Islet of Langerhans (tissue), 1 donor: ENCODE data around the gene KLF6.

ENCODE experiments used
- FAIRE-seq: peaks from one replicate; lab custom pipeline; 2011; peaks lifted over from hg19 to GRCh38; lab: Jason Lieb, UNC

The KLF6 gene

DNA sequence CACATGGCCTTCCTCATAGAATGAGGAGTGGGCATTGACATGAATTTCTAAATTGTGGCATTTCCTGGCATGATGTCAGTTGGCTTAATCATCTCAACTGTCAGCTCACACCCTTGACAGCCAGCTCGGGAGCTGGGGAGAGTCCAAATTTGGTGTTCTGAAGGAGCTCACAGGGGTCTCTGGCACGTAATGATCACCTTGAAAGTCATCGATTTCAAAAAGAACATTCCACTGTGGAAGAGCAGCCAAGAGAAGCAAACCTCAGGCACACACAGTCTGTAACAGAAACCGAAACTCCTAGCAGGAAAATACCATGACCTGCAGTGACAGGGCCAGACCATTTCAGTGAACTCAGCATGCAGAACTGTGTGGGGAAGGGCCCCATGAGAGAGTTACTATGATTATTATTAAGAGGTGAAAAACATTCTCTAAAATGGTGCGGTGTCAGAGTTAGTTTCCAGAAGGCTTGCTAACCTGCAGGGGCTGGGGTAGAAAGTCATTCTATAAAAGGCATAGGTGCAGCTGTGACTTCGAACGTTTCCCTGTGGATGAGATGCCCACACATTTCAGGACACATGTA is 26.4 kb upstream of the KLF6 start:
- no peak for FAIRE-seq

DNA sequence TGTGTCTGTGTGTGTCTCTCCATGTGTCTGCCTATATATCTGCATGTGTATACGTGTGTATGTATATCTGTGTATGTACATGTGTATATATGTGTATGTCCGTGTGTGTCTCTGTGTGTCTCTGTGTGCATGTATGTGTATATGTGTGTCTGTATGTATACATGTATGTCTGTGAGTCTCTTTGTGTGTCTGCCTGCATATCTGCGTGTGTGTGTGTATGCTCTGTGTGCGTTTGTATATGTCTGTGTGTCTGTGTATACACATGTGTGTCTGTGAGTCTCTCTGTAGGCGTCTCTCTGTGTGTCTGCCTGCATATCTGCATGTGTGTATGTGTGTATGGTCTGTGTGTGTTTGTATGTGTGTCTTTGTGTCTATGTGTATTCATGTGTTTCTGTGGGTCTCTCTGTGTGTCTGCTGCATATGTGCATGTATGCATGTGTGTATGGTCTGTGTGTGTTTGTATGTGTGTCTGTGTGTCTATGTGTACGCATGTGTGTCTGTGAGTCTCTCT is 23.7 kb upstream of the KLF6 start:
- FAIRE-seq: no peak

DNA sequence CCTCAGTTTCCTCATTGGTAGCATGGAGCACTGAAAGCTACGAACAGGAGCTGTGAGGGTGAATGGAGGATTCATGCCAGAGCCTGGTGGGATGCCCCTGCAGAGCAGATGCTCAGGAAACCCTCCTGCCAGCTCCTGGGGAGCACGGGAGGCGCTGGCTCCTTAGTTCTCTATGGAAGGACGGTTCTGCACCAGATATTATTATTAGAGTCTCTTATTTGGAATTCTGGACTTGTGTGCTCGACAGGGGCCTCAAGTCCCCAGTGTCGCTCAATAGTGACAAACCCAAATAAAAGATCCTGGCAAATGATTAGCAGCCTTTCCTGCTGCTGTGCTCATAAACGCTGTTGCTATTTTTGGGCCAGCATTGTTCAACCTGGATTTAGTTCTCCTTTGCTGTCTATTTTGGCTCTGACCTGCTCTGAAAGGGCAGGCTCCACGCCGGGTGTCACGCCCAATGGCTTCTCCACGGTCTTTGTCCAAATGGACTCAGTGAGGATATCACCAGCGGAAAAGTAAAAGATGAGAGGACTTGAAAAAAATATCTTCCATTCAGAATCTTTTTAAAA is 23.0 kb upstream of the KLF6 start:
- FAIRE-seq: no peak

DNA sequence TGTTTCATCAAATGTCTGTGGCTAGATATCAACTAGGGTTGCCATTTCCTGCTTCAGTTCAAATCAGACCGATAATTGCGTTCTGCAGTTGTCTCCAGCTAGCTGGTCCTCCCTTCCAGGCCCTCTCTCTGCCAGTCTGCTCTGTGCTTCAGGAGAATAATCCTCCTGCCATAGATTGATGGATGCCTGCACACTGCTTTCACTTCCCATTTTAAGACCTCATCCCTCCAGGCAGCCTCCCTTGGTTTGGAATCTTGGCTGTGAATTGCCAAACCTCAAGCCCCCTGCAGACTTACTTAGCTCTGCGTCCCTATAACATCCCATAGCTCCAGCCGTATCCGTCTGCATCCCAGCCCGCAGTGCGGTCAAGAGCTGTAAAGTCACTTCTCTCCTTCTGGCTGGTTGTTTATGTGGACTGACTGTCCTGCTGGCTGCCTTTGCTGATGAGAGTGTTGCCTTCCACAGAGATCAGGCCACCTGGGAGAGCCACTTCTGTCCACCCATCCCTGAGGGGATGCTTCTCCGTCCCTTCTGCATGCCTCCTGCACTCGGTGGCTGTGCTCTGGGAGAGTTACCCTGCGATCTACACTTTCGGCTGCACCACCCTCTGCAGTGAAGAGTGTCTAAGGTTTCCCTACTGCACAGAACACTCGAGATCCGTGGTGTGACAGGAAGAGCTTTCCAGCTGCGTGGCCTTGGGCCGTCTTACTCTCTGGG is 22.4 kb upstream of the KLF6 start:
- no peak for FAIRE-seq

DNA sequence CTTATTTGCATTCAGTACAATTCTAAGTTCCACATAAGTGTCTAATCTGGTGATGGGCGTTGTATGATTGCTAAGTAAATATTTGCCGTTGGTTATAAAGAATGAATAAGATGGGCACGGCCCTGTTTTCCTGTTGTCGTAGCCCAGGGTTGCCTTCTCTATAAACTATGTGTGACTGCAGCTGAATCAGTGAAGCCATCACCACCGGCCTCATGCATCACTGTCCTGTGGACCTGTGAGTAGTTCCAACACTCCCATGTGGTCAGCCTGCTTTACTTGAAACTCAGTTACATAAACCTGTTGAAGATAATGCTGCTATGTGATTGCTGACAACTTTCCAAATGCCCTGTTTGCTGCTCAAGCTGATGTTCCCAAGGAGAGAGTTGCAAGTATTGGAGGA is 21.6 kb upstream of the KLF6 start:
- FAIRE-seq: no peak

DNA sequence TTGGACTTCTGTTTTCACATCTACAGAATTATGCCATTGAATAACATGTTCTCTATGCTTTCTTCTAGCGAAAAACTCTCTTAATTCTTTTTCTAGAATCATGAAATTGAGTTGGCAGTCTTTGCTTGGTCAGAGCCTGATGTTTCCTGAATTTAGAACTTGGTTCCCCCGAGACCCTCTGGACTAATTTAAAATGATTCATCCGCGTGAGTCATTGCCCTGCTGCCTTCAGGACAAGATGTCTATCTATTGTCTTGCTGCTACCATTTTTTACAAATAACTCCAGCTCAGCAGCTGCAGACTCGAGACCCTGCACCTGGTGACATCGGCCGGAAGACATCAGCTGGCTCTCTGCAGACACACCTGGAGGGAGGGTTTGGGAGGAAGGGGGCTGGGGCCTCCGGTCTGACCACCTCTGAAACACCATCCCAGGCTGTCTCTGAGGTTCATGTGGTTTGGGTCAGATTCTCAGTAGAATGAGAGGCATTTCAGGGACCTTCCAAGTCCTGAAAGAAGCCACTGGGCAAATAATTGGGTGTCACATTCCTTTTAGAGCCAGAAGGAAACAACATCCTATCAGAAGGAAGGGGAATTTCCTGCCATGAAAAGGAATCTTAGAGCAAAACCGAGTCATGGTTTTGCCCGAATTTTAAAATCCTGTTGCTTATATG is 20.9 kb upstream of the KLF6 start:
- FAIRE-seq: no peak

DNA sequence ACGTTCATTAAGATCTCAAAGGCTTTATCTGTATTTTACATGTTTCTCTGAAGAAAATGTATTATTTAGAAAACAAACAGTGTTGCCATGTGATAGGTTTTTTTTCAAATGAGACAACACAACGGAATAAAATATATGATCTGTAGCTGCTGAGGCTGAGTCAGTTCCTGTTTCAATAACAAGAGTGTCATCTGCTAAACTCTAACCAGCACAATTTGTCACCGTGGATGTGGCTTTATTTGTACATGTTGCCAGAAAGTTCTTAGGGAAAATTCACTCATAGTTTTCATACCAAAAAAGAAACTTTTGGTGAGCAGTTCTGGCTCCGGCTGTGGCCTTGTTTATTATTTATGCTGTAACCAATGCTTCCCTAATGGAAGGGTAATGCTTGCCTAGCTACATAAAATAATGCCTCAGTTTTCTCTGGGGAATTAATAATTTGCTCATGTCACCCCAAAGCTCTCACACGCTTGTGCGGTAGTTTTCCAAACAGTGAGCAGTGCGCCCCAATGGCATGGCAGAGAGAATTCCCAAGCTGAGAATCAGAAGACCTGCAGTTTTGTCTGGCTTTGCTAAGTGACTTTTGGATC is 20.3 kb upstream of the KLF6 start:
- FAIRE-seq: no peak

DNA sequence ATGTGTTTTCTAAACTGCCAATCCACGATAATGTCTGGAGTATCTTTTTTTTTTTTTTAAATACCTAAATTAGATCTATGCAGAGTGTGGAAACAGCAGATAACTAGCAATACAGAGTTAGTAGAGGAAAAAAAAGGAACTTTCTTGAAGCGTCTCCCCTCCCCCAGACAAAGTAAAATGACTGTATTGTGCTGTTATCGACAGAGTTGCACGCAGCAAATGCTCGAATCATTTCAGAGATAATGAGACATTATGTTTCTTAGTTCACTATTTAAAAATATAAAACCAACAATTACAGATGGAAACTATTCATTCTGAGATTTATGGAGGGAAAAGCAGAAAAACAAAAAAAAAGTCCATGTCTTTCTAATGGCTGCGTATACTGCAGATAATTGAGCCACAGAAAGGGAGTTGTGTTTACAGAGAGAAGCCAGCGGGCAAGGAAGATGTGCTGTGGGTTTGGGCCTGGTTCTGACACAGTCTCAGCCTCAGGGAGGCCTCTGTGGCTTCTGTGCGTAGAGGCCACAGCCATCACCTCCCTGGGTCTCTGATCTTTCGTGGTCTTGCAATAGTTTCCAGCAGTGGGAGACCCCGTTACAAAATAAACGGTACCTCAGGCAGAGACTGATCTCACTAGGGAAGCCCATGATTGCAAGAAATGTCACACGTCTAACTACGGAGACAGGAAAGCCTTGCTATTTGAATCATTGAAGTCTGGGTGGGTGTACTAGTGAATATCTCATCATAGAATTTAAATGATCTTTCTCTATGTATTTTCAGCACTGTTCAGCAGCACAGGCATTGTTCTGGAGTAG is 19.1 kb upstream of the KLF6 start:
- no peak for FAIRE-seq

DNA sequence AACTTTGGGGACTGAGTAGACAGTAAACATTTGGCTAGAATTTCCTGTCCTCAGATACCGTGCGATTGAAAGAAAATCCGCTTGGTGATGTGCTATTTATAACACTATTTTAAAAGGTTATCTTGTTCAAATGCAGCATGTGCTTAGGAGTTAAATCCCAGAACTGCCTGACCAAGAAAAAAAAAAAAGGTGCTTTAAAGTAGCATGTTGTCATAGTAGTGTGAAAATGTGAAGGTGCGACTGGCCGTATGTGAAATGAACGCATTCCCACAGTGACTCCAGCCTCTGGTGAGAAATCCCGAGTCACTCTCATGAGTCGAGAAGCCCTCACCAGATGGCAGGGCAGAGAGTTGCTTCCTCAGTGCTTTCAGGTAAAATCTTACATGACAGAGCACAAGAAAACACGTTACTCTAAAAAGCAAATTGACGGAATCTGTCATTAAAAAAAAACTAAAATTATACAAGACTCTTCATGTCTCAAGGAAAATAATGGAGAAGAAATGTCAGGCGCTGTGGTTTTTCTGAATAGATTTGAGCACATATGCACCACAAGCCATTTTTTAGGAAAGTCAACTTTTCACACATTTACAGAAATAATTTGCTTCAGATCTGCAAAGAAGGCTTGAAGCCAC is 18.4 kb upstream of the KLF6 start:
- no peak for FAIRE-seq

DNA sequence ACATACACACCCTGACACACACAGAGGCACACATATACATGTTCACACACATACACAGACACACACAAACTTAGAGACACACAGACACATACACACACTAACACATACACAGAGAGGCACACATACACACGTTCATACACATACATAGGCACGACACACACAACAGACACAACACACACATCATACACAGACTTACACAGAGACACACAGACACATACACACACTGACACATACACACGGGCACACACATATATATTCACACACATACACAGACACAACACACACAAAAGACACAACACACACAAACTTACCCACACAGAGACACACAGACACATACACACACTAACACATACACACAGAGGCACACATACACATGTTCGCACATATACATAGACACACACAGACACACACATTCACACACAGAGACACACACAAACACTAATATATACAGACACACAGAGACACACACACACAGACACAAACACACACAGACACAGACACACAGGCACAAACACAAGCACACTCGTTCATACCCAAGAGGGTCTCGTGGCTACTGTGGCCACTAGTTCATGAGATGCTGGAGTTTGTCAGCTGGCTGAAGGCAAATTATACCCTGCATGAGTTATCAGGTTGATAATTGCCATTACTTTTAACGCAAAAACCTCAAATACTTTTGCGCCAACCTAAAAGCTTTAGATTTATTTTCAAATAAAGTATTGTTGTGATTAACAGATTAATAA is 17.7 kb upstream of the KLF6 start:
- FAIRE-seq: no peak

DNA sequence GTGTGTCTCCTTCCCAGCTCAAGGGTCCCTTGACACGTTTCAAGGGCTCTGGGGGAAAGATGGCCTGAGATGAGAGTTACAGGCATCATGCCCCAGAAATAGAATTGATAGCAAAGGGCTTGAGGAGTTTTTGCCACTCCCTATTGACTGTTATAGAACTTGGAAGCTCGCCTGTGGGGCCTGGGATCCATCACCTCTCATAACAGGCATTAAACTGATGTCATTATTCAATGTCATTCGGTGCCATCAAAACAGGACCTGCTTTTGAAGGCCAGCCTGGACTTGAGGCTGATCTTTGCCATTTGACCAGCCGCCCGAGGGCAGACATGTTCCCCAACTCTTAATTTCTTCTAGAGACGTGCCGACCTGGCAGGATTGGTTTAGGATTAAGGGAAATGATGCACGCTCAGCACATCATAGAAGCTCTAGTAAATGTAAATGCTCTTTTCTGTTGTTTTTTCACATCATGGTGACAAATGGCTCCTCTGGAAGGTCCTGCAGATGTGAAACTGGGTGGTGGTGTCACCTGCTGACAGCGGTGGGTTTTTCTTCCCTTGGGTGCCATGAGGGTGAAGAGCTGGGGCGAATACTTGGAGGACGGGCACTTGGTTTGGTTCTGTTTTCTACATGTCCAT is 16.7 kb upstream of the KLF6 start:
- no peak for FAIRE-seq

DNA sequence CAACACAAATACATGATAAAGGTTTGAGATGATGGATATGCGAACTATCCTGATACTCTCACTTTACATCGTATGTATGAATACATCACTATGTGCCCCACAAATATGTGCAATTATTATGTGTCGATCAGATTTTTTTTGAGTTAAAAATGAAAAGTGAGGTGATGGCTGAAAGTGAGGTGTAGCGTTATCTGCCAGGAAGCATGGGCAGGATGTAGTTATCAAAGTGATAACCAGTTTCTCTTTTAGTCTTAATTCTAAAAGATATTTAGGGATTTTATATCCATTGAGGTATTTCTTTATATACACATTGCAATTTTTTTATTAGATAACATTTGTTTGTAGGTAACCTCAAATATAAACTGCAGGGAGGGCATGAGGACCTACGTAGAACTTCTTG is 15.6 kb upstream of the KLF6 start:
- FAIRE-seq: no peak

DNA sequence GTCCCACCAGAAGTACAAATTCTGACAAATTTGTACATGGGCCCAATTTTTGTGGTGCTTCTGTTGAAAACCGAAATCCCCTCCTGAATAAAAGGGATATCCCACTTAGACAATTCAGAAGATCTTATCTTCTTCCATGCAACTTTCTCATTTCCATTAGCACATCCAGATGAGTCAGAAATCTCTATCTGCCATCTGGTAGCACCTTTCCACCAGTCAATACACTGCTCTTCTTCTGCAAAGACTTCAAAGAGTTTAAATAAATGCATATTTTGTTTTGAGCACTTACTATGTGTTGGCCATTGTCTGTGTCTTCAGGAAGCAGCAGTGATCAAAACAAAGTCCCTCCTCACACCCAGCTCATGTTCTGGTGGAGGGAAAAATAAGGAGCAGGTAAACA is 12.7 kb upstream of the KLF6 start:
- no peak for FAIRE-seq

DNA sequence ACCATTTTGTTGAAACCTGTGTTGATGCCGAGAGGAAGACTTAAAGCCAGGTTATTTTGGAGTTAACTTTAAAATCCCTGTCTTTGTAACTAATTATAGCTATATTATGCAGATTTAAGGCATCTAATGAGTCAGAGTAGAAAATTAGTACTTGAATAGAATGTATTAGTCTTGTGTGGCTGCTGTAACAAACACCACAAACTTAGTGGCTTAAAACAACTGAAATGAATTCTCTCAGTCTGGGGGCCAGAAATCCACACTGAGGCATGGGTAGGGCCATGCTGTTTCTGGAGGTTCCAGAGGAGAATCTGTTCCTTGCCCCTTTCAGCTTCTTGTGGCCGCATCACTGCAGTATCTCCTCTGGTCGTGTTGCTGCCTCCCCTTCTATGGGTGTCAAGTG is 8.5 kb upstream of the KLF6 start:
- no peak for FAIRE-seq

DNA sequence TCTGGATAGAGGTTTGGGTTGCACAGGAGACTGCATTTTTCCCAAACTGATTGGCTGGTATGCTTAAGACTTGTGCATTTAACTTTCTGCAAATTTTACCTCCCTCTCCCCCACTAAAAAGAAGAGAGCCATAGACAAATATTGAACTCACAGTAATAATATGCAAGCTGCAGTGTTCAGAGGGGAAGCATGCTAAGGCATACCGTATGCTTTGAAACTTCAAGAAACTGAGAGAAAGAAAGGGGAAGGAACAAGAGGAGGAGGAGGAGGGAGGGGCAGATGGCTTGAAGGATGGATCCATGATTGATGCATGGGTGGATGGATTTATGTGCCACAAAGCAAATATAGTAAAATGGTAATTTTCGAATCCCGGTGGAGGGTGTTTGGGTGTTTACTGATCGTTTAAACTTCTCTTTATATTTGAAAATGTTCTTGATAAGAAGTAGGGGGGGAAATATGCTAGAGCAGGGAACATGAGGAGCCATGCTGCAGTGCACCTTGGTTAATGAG is 7.8 kb upstream of the KLF6 start:
- FAIRE-seq: no peak

DNA sequence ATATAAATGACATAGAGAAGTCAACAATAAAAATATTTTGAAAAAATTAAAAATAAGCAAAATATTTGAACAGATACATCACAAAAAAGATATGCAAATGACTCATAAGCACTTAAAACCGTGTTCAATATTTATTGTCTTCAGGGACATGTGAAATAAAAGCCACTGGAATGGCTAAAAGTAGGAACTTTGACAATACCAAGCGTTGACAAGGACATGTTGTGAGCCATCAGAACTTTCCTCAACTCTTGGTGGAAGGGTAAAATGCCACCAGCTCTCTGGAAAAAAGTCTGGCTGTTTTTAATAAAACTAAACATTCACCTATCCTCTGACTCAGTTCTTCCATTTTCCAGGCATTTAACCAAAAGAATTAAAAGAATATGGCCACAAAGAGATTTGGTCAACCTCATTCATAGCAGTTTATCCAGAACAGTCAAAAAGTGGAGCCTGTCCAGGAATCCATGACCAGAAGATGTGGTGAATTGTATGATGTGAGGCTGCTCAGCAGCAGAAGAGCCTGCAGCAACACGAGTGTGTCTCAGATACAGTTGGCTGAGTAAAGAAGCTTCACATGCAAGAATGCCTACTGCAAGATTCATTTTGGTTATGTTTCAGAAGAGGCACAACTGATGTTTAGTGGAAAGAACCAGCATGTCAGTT is 7.1 kb upstream of the KLF6 start:
- FAIRE-seq: no peak

DNA sequence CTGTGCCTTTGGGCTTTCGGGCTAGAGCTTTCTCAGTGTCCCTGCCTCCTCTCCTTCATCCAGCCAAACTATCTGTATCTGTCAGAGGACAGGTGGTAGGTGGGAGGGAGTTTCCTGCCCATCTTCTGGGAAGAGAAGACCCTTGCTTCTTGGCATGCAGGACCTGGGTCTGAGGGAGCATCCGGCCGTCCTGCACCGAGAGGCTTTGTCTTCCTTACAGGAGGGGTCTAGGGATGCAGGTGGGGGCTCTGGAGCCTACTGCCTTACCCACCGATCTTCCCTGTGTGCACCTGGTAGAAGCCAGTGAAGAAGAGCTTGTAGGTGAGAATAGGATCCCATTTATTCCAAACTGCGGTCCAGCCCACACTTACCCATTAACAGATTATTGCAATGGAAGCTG is 5.8 kb upstream of the KLF6 start:
- FAIRE-seq: no peak

DNA sequence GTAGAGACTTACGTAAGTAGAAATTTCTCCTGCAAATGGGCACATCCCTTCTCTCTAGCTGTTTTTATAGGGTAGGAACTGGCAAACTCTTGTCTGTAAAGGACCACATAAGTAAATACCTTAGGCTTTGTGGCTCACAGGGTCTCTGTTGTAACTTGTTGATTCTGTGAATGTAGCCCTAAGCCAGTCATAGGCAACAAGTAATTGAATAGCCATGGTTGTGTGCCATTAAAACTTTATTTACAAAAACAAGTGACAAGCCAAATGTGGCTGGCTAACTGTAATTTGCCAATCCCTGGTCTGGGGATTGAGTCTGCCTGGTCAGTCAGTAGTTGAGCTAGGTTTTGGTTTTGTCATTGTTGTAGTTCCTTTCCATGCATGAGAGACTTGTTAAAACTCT is 5.3 kb upstream of the KLF6 start:
- no peak for FAIRE-seq

DNA sequence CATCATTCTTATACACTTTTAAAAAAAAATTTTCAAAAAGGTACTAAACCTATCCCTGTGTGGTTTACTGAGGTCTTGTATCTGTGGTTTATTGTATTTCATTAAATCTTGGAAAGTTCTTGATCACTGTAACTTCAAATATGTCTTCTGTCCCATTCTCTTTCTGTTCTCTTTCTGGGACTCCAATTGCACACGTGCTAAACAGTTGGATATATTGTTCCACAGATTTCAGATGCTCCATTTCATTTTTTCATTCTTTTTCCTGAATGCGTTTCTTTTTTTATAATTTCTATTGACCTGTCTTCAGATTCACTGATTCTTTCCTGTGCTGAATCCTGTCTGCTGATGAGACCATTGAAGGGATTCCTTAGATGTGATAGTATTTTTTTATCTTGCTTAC is 4.6 kb upstream of the KLF6 start:
- no peak for FAIRE-seq

DNA sequence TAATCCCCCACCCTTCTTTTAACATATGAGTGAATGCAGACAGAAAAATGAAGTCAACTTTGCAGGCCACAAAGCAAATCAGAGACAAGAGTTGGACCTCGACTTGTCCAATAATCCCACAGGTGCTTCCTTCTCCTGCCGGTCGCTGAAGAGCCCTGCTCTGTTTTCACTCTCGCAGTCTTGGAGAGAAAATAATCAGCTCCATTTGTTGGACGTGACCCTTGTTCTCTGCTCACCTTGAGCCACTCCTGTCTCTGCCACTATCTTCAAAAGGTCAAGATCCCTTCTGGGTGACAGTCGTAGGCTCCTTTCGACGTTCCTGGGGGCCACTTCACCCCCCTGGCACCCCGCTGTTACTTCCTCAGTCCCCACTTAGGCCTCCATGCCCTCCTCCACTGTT is 2.8 kb upstream of the KLF6 start:
- no peak for FAIRE-seq
